Endothelial cell of umbilical vein (primary cell): ENCODE measurements around the gene POU4F3. TPM values are rescaled to one million over a fixed set of nuclear protein-coding genes. Genes with fewer than 3 reads are reported as not detected.

Source experiments
- BruUV-seq: library from RNA; stranded (reverse); fragments of 400-500 nt; replicated peaks from 2 replicates; lab custom pipeline; 2021; lab: Mats Ljungman, UMichigan
- CTCF ChIA-PET: fragments of 300-600, 350-600 bp; sonication (Branson Sonifier 250); formaldehyde crosslinking; loops from one replicate; lab custom pipeline; 2021; ENCODE audit warnings: antibody characterized with exemption, inconsistent platforms; lab: Charles Lee
- POLR2A ChIA-PET: fragments of 300-600, 350-600 bp; sonication (Branson Sonifier 250); formaldehyde crosslinking; loops from one replicate; lab custom pipeline; 2021; ENCODE audit warnings: antibody characterized with exemption, inconsistent platforms; lab: Charles Lee
- DNase-seq: peaks from one replicate; pipeline ENCODE4 v3.0.0-alpha.2; 2011; ENCODE audit warnings: low read depth, low spot score
- FAIRE-seq: peaks from 2 replicates; lab custom pipeline; 2011; peaks lifted over from hg19 to GRCh38; lab: Jason Lieb, UNC
- H2AFZ ChIP-seq: 2 replicates; pipeline ENCODE4 v1.6.0; 2012; ENCODE audit warnings: low read depth, low read length, control low read depth, inconsistent platforms
- H3K27ac ChIP-seq: 2 replicates; pipeline ENCODE4 v1.5.1; 2011; ENCODE audit warnings: low read depth, mild to moderate bottlenecking, control low read depth, low read length, moderate library complexity; ENCODE audit not compliant: insufficient read depth
- H3K27me3 ChIP-seq, 2 experiments: 2 replicates each; pipeline versions ENCODE4 v1.6.0 to v1.6.1; 2011; ENCODE audit warnings: low read length in 2 of 2, mixed read lengths in 1 of 2; ENCODE audit not compliant: control insufficient read depth in 2 of 2, insufficient read depth in 2 of 2
- H3K36me3 ChIP-seq, 2 experiments: 2 replicates in 1 of 2; 3 replicates in 1 of 2; pipeline ENCODE4 v1.5.1; 2011; ENCODE audit warnings: low read length in 2 of 2, mild to moderate bottlenecking in 1 of 2, moderate library complexity in 1 of 2; ENCODE audit not compliant: control insufficient read depth in 2 of 2, insufficient read depth in 2 of 2; ENCODE audit errors: extremely low read depth in 1 of 2
- H3K4me1 ChIP-seq: 3 replicates; pipeline ENCODE4 v1.5.1; 2011; ENCODE audit warnings: mild to moderate bottlenecking, low read length; ENCODE audit not compliant: control insufficient read depth, insufficient read depth; ENCODE audit errors: extremely low read depth
- H3K4me2 ChIP-seq: 2 replicates; pipeline ENCODE4 v1.6.1; 2011; ENCODE audit warnings: low read length, control low read depth, mixed read lengths; ENCODE audit not compliant: insufficient read depth
- H3K4me3 ChIP-seq, 3 experiments: fragments of 200-600 bp in 1 of 3; sonication (generic), shearing (Covaris generic) in 1 of 3; replicated peaks in 1 of 3; 2 replicates each; pipeline ENCODE4 v1.5.1; 2011 to 2016; ENCODE audit warnings: control low read depth in 3 of 3, low read length in 3 of 3, mild to moderate bottlenecking in 2 of 3, inconsistent platforms in 1 of 3, low read depth in 1 of 3, moderate library complexity in 1 of 3; ENCODE audit not compliant: insufficient read depth in 1 of 3
- H3K79me2 ChIP-seq: 2 replicates; pipeline ENCODE4 v1.6.0; 2012; ENCODE audit warnings: low read length, inconsistent platforms; ENCODE audit not compliant: control insufficient read depth, insufficient read depth
- H3K9ac ChIP-seq: replicated peaks from 2 replicates; pipeline ENCODE3; 2011; ENCODE audit warnings: low read length, control low read depth; ENCODE audit not compliant: insufficient read depth; ENCODE audit errors: extremely low read depth
- H3K9me1 ChIP-seq: replicated peaks from 3 replicates; pipeline ENCODE4 v1.6.0; 2011; ENCODE audit warnings: mild to moderate bottlenecking, low read length; ENCODE audit not compliant: control insufficient read depth, insufficient read depth; ENCODE audit errors: extremely low read depth
- H3K9me3 ChIP-seq: replicated peaks from 2 replicates; pipeline ENCODE4 v1.5.1; 2012; ENCODE audit warnings: low read length, inconsistent platforms; ENCODE audit not compliant: control insufficient read depth, insufficient read depth
- H4K20me1 ChIP-seq: replicated peaks from 2 replicates; pipeline ENCODE3; 2011; ENCODE audit warnings: mild to moderate bottlenecking, low read length; ENCODE audit not compliant: control insufficient read depth, insufficient read depth; ENCODE audit errors: extremely low read depth
- CTCF ChIP-seq, 2 donors: IDR thresholded peaks; 1 replicate in 1 of 2; 2 replicates in 1 of 2; pipeline ENCODE4 v1.5.1; 2011; ENCODE audit warnings: low read length in 2 of 2, mild to moderate bottlenecking in 2 of 2, moderate library complexity in 2 of 2, control low read depth in 1 of 2, inconsistent platforms in 1 of 2, low read depth in 1 of 2; ENCODE audit not compliant: insufficient read depth in 1 of 2; ENCODE audit errors: extremely low read depth in 1 of 2
- EZH2 ChIP-seq: IDR thresholded peaks from 2 replicates; pipeline ENCODE4 v1.6.1; 2012; ENCODE audit warnings: borderline replicate concordance, low read depth, mild to moderate bottlenecking, moderate library complexity, low read length, inconsistent platforms; ENCODE audit not compliant: severe bottlenecking
- FOS ChIP-seq: IDR thresholded peaks from 2 replicates; pipeline ENCODE4 v1.6.1; 2011; ENCODE audit warnings: mild to moderate bottlenecking, low read length, moderate library complexity, borderline replicate concordance; ENCODE audit not compliant: insufficient read depth
- GATA2 ChIP-seq: IDR thresholded peaks from 2 replicates; pipeline ENCODE4 v1.7.0; 2011; ENCODE audit warnings: low read depth, mild to moderate bottlenecking, moderate library complexity, mixed read lengths, low read length; ENCODE audit not compliant: insufficient read length, insufficient read depth
- JUN ChIP-seq: IDR thresholded peaks from 2 replicates; pipeline ENCODE4 v1.6.1; 2011; ENCODE audit warnings: borderline replicate concordance, low read depth; ENCODE audit not compliant: insufficient read length, insufficient read depth
- MAX ChIP-seq: IDR thresholded peaks from 2 replicates; pipeline ENCODE4 v1.6.1; 2011; ENCODE audit not compliant: insufficient read depth, insufficient read length
- MYC ChIP-seq: IDR thresholded peaks from one replicate; pipeline ENCODE4 v1.6.1; 2011; ENCODE audit warnings: mild to moderate bottlenecking, low read depth, low read length
- POLR2A ChIP-seq: IDR thresholded peaks from 2 replicates; pipeline ENCODE4 v1.6.1; 2012; ENCODE audit warnings: low read depth, mild to moderate bottlenecking, control low read depth, low read length
- POLR2AphosphoS5 ChIP-seq: IDR thresholded peaks from 2 replicates; pipeline ENCODE4 v1.6.1; 2012; ENCODE audit warnings: low read depth, mild to moderate bottlenecking, control low read depth, low read length, moderate library complexity; ENCODE audit not compliant: insufficient read depth
- dilution Hi-C: fragments of 300-500 bp; cut with MboI; formaldehyde crosslinking; loops from one replicate; pipeline ENCODE4 v1.15.0; 2019; ENCODE audit warnings: low sequenced_read_pairs; ENCODE audit not compliant: extremely low pct_ligation_motif_present
- intact Hi-C: fragments of 100-400 bp; cut with micrococcal nuclease; formaldehyde crosslinking; loops from one replicate; pipeline ENCODE4 v1.10.0; 2022
- polyA plus RNA-seq, 4 experiments: library from polyadenylated mRNA; depleted of rRNA in 3 of 4; stranded (reverse) in 3 of 4; unstranded in 1 of 4; fragments of >200 nt; gene quantifications; 2 replicates each; pipeline versions ENCODE4 v1.2.1 to v1.2.3, GENCODE V29; 2011 to 2012; ENCODE audit warnings: missing spikeins in 1 of 4
- total RNA-seq: library from RNA; stranded (reverse); gene quantifications from 2 replicates; pipeline ENCODE4 v1.2.3, GENCODE V29; 2021

The POU4F3 gene
- total and polyA plus RNA-seq, 2 donors (not counting 3 experiments of a cell fraction or from before 2014, with no cell fraction given), result 0.08 TPM; not detected in 1

- ChIA-PET POLR2A (no interaction called here), CTCF (interaction anchor here (1.0 to 1.4 kb wide), 2 partner anchors 9 to 10 kb away, joined by 3 read pairs; no protein-coding TSS in a partner anchor)
- Histone ChIP-seq H3K4me3 (no peak overlapping the region), H3K9me1 (no peaks in the 10 kb centered on the region), H3K27ac (no peak overlapping the region), H3K36me3 (no peaks in the 10 kb centered on the region), H3K79me2 (no peaks in the 10 kb centered on the region), H3K4me1 (no peaks in the 10 kb centered on the region), H4K20me1 (no peaks in the 10 kb centered on the region), H3K9ac (no peak overlapping the region), H3K27me3 (peaks cover 11% of the 10 kb centered on the region in 2 experiments), H3K4me2 (no peak overlapping the region), H2AFZ (no peak overlapping the region), H3K9me3 (no peaks in the 10 kb centered on the region)
- dilution Hi-C loops (no loop called here), intact Hi-C loops (no loop called here)
- FAIRE-seq (no peak), DNase-seq (no peak)
- BruUV-seq, result no TSS peak
- TF ChIP-seq MAX, result no peak
- no peak for TF ChIP-seq CTCF (IDR thresholded peaks at IDR 0.05; ENCODE audit: extremely low read depth in 1 of 2, insufficient read depth in 1 of 2, low read depth in 1 of 2, low read length in 2 of 2)
Measured at GRCh38 chr5:146306838-146307237, 31.8 kb upstream of the POU4F3 start.

GRCh38 chr5:146307796-146308195 lies 30.8 kb upstream of the POU4F3 start:
- no peaks in the 10 kb centered on the region for H3K4me1 ChIP-seq

More at GRCh38 chr5:146307796-146308195, 30.8 kb upstream of the POU4F3 start:
- no TSS peak for BruUV-seq
- FAIRE-seq, result no peak
- POLR2A ChIA-PET, result no interaction called here
- no peak overlapping the region for H3K4me3 ChIP-seq
- no peaks in the 10 kb centered on the region for H3K36me3 ChIP-seq
- H3K27ac ChIP-seq, result no peak overlapping the region
- CTCF ChIA-PET, result interaction anchor here (1.0 to 1.4 kb wide), 2 partner anchors 9 to 10 kb away, joined by 3 read pairs; no protein-coding TSS in a partner anchor
- no peaks in the 10 kb centered on the region for H3K9me3 ChIP-seq
- H3K79me2 ChIP-seq, result no peaks in the 10 kb centered on the region
- no peaks in the 10 kb centered on the region for H3K9me1 ChIP-seq
- no peak overlapping the region for H3K9ac ChIP-seq
- H3K27me3 ChIP-seq, result peaks cover 5 to 9% of the 10 kb centered on the region in 2 experiments
- dilution Hi-C loops, result no loop called here
- H2AFZ ChIP-seq, result no peak overlapping the region
- intact Hi-C loops, result no loop called here
- TF ChIP-seq GATA2 (no peak), JUN (no peak), FOS (no peak), CTCF (IDR thresholded peaks at IDR 0.05; ENCODE audit: extremely low read depth in 1 of 2, insufficient read depth in 1 of 2, low read depth in 1 of 2, low read length in 2 of 2) (no peak), MYC (no peak), POLR2AphosphoS5 (no peak), EZH2 (no peak), POLR2A (no peak), MAX (no peak)
- H3K4me2 ChIP-seq, result no peak overlapping the region
- H4K20me1 ChIP-seq, result no peaks in the 10 kb centered on the region
- DNase-seq, result no peak
